GM23248 (cell line): ENCODE results near the gene FIP1L1. TPM values are rescaled to one million over a fixed set of nuclear protein-coding genes. Genes with fewer than 3 reads are reported as not detected.

Source experiments
- DNase-seq: peaks from one replicate; pipeline ENCODE4 v3.0.0-alpha.2; 2015
- H2AFZ ChIP-seq: fragments of 200-600 bp; sonication (generic); 2 replicates; pipeline ENCODE4 v1.6.1; 2016; ENCODE audit warnings: antibody characterized with exemption
- H3F3A ChIP-seq: fragments of 200-600 bp; sonication (generic); 2 replicates; pipeline ENCODE4 v1.6.1; 2016; ENCODE audit warnings: mild to moderate bottlenecking, antibody characterized with exemption, mixed run types; ENCODE audit not compliant: insufficient read depth
- H3K27ac ChIP-seq: fragments of 200-600 bp; sonication (generic); 2 replicates; pipeline ENCODE4 v1.5.1; 2016; ENCODE audit warnings: mild to moderate bottlenecking
- H3K27me3 ChIP-seq: fragments of 200-600 bp; sonication (generic); replicated peaks from 2 replicates; pipeline ENCODE4 v1.6.1; 2016; ENCODE audit warnings: mild to moderate bottlenecking; ENCODE audit not compliant: insufficient read depth
- H3K36me3 ChIP-seq: fragments of 200-600 bp; sonication (generic); 2 replicates; pipeline ENCODE4 v1.6.1; 2016; ENCODE audit warnings: low read depth, mild to moderate bottlenecking
- H3K4me1 ChIP-seq: fragments of 200-600 bp; sonication (generic); 2 replicates; pipeline ENCODE4 v1.6.1; 2016; ENCODE audit warnings: mild to moderate bottlenecking; ENCODE audit not compliant: insufficient read depth
- H3K4me2 ChIP-seq: fragments of 200-600 bp; sonication (generic); one replicate; pipeline ENCODE4 v1.6.1; 2016; ENCODE audit warnings: mild to moderate bottlenecking; ENCODE audit not compliant: unreplicated experiment
- H3K4me3 ChIP-seq: fragments of 200-600 bp; sonication (generic); 2 replicates; pipeline ENCODE4 v1.5.1; 2016; ENCODE audit warnings: mild to moderate bottlenecking
- H3K79me2 ChIP-seq: fragments of 200-600 bp; sonication (generic); 2 replicates; pipeline ENCODE4 v1.6.1; 2016; ENCODE audit warnings: mild to moderate bottlenecking; ENCODE audit not compliant: insufficient read depth
- H3K9ac ChIP-seq: fragments of 200-600 bp; sonication (generic); 2 replicates; pipeline ENCODE4 v1.6.1; 2016; ENCODE audit warnings: mild to moderate bottlenecking
- H3K9me2 ChIP-seq: fragments of 200-600 bp; sonication (generic); 2 replicates; pipeline ENCODE4 v1.6.1; 2016; ENCODE audit warnings: mixed run types, mild to moderate bottlenecking, moderate library complexity; ENCODE audit not compliant: insufficient read depth
- H3K9me3 ChIP-seq: fragments of 200-600 bp; sonication (generic); one replicate; pipeline ENCODE4 v1.6.1; 2017; ENCODE audit warnings: low read depth
- H4K20me1 ChIP-seq: fragments of 200-600 bp; sonication (generic); 2 replicates; pipeline ENCODE4 v1.6.0; 2016; ENCODE audit not compliant: insufficient read depth
- EZH2 ChIP-seq: fragments of 200-600 bp; sonication (generic); IDR thresholded peaks from 2 replicates; pipeline ENCODE4 v1.6.1; 2018; ENCODE audit warnings: antibody characterized with exemption, mild to moderate bottlenecking; ENCODE audit not compliant: insufficient read depth, poor library complexity, severe bottlenecking
- EZH2phosphoT487 ChIP-seq: fragments of 200-600 bp; sonication (generic); IDR thresholded peaks from 2 replicates; pipeline ENCODE4 v1.6.1; 2018; ENCODE audit warnings: antibody characterized with exemption, moderate library complexity, mild to moderate bottlenecking, low read depth; ENCODE audit not compliant: insufficient read depth
- WGBS, 2 experiments: methylation state at CpG; one replicate each; pipeline ENCODE4 v1.1.6; 2015 to 2017; ENCODE audit warnings: low lambda C conversion rate in 2 of 2, low coverage in 1 of 2; ENCODE audit errors: missing lambda C conversion rate in 2 of 2; 5-methylcytosine and 5-hydroxymethylcytosine counted together
- in situ Hi-C: fragments of 300-500 bp; cut with MboI; formaldehyde crosslinking; loops from 2 replicates; pipeline ENCODE4 v1.15.0; 2020
- polyA plus RNA-seq: library from polyadenylated mRNA; unstranded; fragments of >200 nt; fragmentation: Nextera tagmentation; extraction: Ambion mirVana; gene quantifications from 2 replicates; pipeline ENCODE4 v1.2.1, GENCODE V29; 2016
- total RNA-seq: library from RNA; depleted of rRNA; stranded (reverse); fragments of >200 nt; shearing (Covaris generic); gene quantifications from 2 replicates; pipeline ENCODE4 v1.2.3, GENCODE V29; 2014

The FIP1L1 gene
- total and polyA plus RNA-seq, 2 experiments from 2014 or later, result 55.2 to 67.6 TPM

DNA sequence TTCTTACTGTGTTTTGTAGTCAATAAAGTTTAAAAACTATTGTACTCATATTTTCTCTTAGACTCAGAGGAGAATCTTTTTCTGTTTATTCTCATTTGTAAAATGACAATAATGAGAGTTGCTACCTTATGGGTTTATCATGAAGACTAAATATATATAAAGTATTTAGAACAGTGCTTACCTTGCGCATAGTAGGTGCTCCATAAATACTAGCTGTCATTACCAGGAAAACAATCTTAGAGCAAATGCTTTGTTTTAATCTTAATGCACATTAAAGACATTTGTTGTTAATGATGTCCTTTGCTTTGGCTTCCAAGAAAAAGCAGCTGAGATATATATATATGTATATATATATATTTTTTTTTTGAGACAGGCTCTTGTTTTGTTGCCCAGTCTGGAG, 44.9 kb downstream of the FIP1L1 start:
- Histone ChIP-seq H3K9me2 (no peaks in the 10 kb centered on the region), H3K4me2 (no peak overlapping the region), H3F3A (peaks cover 6% of the 10 kb centered on the region; the same call in 1 of the 2 replicates), H3K27ac (no peak overlapping the region), H3K9ac (no peak overlapping the region), H3K4me3 (no peak overlapping the region), H3K27me3 (no peaks in the 10 kb centered on the region), H3K79me2 (peaks cover 92% of the 10 kb centered on the region), H2AFZ (no peak overlapping the region), H3K4me1 (0 out of 2 replicates have a peak, but pooled peaks cover 6% of the 10 kb centered on the region), H3K36me3 (peaks cover 29% of the 10 kb centered on the region), H3K9me3 (no peaks in the 10 kb centered on the region), H4K20me1 (no peaks in the 10 kb centered on the region; the same call in 1 of the 2 replicates)
- in situ Hi-C loops, result no loop called here
- no peak for DNase-seq
- TF ChIP-seq EZH2phosphoT487, result no peak
- TF ChIP-seq EZH2, result no peak
- WGBS, 2 experiments, result 100% methylated on average over 1 of the region's 1 CpG

DNA sequence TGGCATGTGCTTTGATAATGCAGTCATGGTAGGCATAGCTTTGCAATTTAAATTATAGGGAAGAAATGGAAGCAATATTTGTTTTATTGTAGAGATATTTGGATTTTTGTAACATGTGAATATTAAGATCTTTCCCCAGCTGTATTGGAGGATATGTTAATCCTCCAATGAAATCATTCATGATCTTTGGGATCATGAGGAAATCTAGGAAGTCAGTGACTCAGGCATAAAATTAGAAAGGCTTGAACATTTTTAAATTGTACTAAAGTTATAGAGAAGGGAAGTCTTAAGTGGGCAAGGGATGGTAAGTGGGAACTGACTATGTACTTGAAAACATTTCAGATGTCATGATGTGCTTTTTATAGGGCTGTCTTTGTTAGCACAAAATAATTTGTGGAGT, 46.8 kb downstream of the FIP1L1 start:
- H3F3A ChIP-seq, result peaks cover 6% of the 10 kb centered on the region; the same call in 1 of the 2 replicates
- 0 out of 2 replicates have a peak, but pooled peaks cover 6% of the 10 kb centered on the region for H3K4me1 ChIP-seq
- no peak for TF ChIP-seq EZH2
- no peak overlapping the region for H3K27ac ChIP-seq
- no peaks in the 10 kb centered on the region; the same call in 1 of the 2 replicates for H4K20me1 ChIP-seq
- no peak overlapping the region for H2AFZ ChIP-seq
- no peaks in the 10 kb centered on the region for H3K9me3 ChIP-seq
- peaks cover 48% of the 10 kb centered on the region for H3K36me3 ChIP-seq
- H3K79me2 ChIP-seq, result peaks cover 91% of the 10 kb centered on the region
- H3K9ac ChIP-seq, result no peak overlapping the region
- H3K4me2 ChIP-seq, result no peak overlapping the region
- in situ Hi-C loops, result no loop called here
- no peaks in the 10 kb centered on the region for H3K27me3 ChIP-seq
- DNase-seq, result peak; percentile 9
- no peak overlapping the region for H3K4me3 ChIP-seq
- H3K9me2 ChIP-seq, result no peaks in the 10 kb centered on the region

DNA sequence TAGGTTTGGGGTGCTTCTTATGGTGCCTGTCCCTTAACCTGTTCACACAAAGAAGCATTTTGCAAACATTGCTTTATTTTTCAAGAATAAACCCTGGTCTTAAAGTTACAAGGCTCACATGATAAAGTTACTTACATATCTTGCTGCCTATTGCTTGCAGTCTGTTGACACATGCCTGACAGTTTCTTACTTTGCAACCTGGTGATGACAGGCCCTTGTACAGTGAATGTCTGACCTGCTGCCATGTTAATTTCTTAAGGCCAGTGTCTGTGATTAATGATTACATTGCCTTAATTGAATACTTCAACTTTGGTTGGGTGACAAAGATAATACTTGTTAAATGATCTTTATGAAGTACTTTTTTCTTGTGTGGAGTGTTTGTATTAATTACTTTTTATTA, 49.9 kb downstream of the FIP1L1 start:
- 0 out of 2 replicates have a peak, but pooled peaks cover 6% of the 10 kb centered on the region for H3K4me1 ChIP-seq
- no peak overlapping the region for H2AFZ ChIP-seq
- TF ChIP-seq EZH2 (no peak), EZH2phosphoT487 (no peak)
- no peak overlapping the region for H3K27ac ChIP-seq
- no peaks in the 10 kb centered on the region for H3K9me3 ChIP-seq
- H3K79me2 ChIP-seq, result peaks cover 86% of the 10 kb centered on the region
- peaks cover 62% of the 10 kb centered on the region for H3K36me3 ChIP-seq
- H3K9me2 ChIP-seq, result no peaks in the 10 kb centered on the region
- peaks cover 6% of the 10 kb centered on the region; the same call in 1 of the 2 replicates for H3F3A ChIP-seq
- H3K4me3 ChIP-seq, result no peak overlapping the region
- in situ Hi-C loops, result no loop called here
- H3K9ac ChIP-seq, result no peak overlapping the region
- H3K4me2 ChIP-seq, result no peak overlapping the region
- no peak for DNase-seq
- no peaks in the 10 kb centered on the region for H3K27me3 ChIP-seq
- no peaks in the 10 kb centered on the region for H4K20me1 ChIP-seq

DNA sequence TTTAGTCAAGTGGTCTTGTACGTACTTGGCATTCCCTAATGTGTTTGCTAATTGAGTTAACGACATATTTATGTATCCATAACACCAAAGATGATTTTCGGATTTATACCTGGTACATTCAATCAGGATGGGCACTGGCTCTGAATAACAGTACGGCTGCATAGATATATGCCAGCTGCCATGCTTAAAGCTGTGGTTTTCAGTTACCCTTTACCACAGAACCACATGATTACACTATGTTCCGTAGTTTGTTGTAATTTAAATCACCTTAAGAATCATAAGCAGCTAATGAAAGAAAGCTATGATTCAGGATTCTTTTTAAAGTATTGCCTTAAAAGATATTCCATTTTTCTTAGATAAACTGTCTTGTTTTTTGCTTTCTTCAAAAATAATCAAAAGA, 53.6 kb downstream of the FIP1L1 start:
- Histone ChIP-seq H3F3A (peaks cover 9% of the 10 kb centered on the region; the same call in 1 of the 2 replicates), H2AFZ (no peak overlapping the region), H3K9me2 (no peaks in the 10 kb centered on the region), H3K27ac (no peak overlapping the region), H3K27me3 (no peaks in the 10 kb centered on the region), H3K4me2 (no peak overlapping the region), H3K9ac (no peak overlapping the region), H3K36me3 (peaks cover 56% of the 10 kb centered on the region), H3K79me2 (peaks cover 80% of the 10 kb centered on the region), H4K20me1 (no peaks in the 10 kb centered on the region), H3K4me1 (peaks cover 4% of the 10 kb centered on the region; the same call in 1 of the 2 replicates), H3K4me3 (no peak overlapping the region), H3K9me3 (no peaks in the 10 kb centered on the region)
- TF ChIP-seq EZH2, result no peak
- in situ Hi-C loops, result no loop called here
- no peak for DNase-seq
- 96 to 98% methylated on average over 5 of the region's 5 CpGs for WGBS, 2 experiments
